VCaP (cell line): ENCODE results near the gene TBX21.

Experiments
- H3K27ac ChIP-seq: fragments of 450-650 bp; 2 replicates; pipeline ENCODE4 v1.5.1; 2017
- CTCF ChIP-seq: fragments of 450-650 bp; conservative IDR thresholded peaks from 2 replicates; pipeline ENCODE4 v1.5.1; 2017; ENCODE audit warnings: mild to moderate bottlenecking, moderate library complexity

TBX21 gene

DNA sequence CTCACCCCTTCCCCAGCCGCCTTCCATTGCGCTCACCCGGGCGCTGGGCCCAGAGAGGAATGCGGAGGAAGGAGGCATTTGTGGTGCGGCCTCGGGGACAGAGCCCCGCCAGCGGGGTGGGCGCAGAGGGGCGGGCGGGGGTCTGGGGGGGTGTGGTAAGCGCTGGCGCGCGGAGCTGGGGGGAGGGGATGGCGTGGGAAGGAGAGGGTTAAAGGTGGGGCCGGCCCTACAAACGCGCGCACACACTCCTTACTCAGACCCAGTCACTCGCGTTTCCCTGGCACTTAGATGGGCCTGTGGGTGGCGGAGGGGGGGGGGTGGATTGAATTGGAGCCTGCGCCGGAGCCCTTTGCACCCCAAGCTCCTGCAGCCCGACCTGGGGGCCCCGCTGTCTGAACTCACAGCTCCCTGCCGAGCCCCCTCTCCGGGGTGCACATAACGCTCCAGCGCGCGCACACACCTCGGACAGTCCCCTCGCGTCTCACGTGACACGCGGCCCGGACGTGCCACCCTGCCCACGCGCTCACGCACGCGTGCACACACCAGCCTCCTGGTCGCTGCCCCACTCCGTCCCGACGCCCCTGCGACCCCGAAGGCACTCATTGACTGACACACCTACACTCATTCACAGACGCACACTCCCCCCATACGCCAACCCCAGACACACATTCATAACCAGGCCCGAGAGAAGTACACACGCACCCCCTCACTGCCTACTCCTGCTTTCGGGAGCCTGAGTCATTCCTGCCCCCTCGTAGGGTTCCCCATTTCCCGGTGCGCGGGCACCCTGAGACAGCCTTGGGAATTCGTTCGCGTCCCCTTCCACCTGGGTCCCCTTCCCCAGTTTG lies 38.2 kb upstream of the TBX21 start:
- no peak for TF ChIP-seq CTCF
- peak overlapping the region; percentile 92 for H3K27ac ChIP-seq

DNA sequence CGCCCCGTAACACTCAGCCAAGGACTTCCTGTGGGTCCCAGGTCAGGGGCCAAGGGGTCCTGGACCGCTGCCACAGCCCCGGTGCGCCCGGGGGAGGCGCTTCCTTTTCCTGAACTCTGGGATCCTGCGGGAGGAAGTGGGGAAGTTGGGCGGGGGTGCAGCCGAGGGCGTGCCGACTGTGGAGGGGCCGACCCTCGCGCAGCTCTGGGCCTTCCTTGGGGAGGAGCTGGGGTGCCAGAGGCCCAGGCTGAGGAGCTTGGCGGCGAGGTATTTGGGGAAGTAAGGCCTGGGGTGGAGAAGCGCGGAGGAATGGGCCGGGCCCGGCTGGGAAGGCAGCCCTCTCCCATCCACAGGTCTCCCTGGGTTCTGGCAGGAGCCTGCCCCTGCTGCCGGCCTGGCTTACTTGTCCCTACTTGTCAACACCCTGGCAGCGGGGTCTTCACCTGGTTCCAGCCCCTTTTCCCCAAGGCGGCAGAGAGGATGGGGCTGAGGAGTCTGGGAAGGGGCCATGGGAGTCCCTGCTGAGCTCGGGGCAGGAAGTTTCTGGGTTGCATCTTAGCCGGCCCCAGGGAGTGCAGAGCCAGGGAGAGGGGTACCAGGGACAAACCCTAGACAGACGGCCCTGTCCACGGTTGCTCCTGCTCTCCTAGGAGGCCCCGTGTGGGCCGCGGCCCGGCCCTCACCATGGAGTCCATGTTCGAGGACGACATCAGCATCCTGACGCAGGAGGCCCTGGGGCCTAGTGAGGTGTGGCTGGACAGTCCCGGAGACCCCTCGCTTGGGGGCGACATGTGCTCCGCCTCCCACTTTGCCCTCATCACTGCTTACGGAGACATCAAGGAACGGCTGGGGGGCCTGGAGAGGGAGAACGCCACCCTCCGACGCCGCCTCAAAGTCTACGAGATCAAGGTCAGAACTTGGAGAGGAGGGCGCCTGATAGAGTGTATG lies 37.3 kb upstream of the TBX21 start:
- peak overlapping the region; percentile 92 for H3K27ac ChIP-seq
- TF ChIP-seq CTCF = no peak

- peak overlapping the region; percentile 7; the same call in 1 of the 2 replicates for H3K27ac ChIP-seq
- no peak for TF ChIP-seq CTCF
Measured at GRCh38 chr17:47696717-47697642, 36.1 kb upstream of the TBX21 start.

DNA sequence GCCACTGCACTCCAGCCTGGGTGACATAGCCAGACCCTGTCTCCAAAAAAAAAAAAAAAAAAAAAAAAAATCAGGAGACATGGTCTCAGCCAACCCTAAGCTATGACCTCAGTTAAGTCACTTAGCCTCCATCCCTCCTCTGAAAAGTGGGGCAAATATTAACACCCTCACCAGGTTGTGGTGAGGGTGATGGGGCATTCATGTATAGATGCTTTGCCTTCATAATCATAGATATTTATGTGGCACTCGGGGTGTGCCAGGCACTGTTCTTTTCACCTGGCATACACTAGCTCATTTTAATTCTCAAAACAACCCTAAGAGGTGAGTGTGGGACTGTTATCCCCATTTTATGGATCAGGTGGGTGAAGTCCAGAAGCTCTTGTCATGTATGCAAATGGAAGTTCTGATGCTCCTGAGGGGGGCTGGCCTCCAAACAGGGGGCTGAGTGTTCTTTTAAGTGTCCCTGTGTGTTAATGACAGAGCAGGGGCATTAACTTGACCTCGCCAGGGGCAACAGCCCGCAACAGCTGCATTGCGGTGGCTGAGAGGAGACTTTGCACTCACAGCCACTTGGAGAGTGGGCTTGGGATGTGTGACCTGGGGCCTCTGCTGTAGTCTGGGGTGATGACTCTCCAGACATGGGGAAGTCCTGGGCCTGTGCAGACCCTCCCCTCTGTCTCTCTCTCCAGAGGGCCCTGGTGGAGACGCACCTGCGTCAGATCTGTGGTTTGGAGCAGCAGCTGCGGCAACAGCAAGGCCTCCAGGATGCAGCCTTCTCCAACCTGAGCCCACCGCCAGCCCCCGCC lies 34.9 kb upstream of the TBX21 start:
- H3K27ac ChIP-seq = no peak overlapping the region
- TF ChIP-seq CTCF = no peak

- TF ChIP-seq CTCF = peak; percentile 99
- no peak overlapping the region for H3K27ac ChIP-seq
Measured at GRCh38 chr17:47698749-47699535, 34.1 kb upstream of the TBX21 start.

- H3K27ac ChIP-seq = no peak overlapping the region
- no peak for TF ChIP-seq CTCF
Measured at GRCh38 chr17:47699536-47699840, 33.5 kb upstream of the TBX21 start.
